Lower leg skin (tissue), 3 donors: ENCODE measurements around the gene KTN1.

Experiments used
- CTCF ChIP-seq, 3 donors: fragments of 450-650 bp; IDR thresholded peaks; one replicate each; pipeline ENCODE4 v1.5.1; 2016; ENCODE audit warnings: antibody characterized with exemption in 3 of 3, mild to moderate bottlenecking in 3 of 3, moderate library complexity in 2 of 3
- POLR2A ChIP-seq, 2 donors: fragments of 450-650 bp; IDR thresholded peaks; one replicate each; pipeline ENCODE4 v1.6.1; 2016 to 2017; ENCODE audit warnings: antibody characterized with exemption in 2 of 2, mild to moderate bottlenecking in 1 of 2, moderate library complexity in 1 of 2

GRCh38 chr14:55711175-55711811 is 131.3 kb downstream of the KTN1 start:
- no peak for TF ChIP-seq CTCF (IDR thresholded peaks at IDR 0.05)
- no peak for TF ChIP-seq POLR2A (IDR thresholded peaks at IDR 0.05)
